CD4-positive, alpha-beta T cell treated with Interleukin-15 for 1 hour (primary cell): ENCODE measurements around the gene KANSL3.
"Not testable (repeated sequence)": the region's sequence is repeated elsewhere in the genome, so short reads cannot be mapped to it uniquely, and the experiment has no call there.

Experiments
- DNase-seq: peaks from one replicate; pipeline ENCODE4 v3.0.0-alpha.2; 2020

KANSL3 gene

DNA sequence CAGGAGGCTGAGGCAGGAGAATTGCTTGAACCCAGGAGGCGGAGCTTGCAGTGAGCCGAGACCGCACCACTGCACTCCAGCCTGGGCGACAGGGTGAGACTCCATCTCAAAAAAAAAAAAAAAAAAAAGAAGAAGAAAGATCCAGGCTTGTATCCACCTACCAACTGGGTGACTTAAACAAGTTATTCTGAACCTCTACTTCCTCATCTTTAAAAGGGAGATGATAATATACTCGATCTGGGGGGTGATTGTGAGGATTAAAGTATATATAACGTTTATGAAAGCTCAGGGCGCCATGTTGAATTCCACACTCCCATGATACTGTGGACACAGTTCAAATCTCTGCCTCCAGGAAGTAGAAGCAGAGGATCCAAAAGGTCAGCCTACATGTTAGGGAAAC, 16.7 kb upstream of the KANSL3 start:
- not testable (repeated sequence) for DNase-seq

DNA sequence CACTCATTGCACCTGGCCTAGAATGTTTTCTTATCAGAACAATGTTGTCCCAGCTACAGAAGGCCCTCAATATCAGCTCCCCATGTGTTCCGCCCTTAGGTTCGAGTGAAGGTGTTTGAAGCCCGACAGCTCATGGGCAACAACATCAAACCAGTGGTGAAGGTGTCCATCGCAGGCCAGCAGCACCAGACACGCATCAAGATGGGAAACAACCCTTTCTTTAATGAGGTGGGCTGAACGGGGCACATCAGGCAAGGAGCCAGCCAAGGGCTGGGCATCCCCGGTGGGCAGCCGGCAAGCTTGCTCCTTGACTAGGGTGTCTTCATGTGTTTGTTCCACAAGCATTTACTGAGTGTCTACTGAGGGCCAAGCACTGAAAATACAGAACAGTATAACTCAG, 13.7 kb upstream of the KANSL3 start:
- DNase-seq: no peak

DNA sequence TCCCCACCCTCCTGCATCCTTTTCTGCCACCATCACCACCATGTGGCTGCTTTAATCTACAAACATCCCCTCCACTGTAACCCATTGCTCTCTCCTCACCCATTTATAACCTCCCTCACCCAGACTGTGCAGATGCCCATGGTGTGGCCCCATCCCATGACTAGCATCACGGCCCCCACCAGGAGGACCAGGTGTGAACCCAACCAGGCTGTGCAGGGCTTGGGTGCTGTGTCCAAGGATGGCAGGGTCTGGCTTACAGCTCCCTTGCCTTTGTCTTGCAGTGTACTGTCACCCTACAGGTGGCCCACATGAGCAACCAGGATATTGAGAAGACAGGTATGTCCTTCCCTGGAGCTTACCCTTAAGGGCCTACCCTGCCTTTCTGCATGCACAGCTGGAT, 11.2 kb upstream of the KANSL3 start:
- DNase-seq: no peak

DNA sequence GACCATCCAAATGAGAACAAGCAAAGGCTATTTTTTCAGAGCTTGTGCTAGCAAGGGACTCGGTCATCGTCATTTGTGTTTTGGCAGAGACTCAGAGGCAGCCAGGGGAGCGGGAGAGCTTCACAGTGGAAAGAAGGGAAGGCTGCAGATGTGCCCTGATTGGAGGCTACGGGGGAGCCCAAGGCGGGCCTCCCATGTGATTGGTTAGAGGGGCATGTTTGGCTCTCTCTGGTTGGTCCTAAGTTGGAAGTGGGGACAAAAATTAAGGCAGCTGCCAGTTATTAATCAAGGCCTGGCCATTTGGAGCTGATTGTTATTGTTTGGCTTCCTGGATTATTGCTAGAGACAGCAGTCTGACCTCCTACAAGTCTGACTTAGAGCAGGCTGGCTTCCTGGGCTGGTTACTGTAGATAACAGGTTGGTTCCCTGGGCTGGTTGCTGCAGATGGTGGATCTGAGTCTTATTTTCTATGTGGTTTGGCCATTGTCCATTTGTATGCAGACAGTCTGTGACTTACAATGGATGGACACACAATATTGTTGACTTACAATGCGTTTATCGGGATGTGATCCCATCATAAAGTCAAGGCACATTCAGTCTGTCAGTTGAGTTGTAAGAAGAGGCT, 10.3 kb upstream of the KANSL3 start:
- no peak for DNase-seq

DNA sequence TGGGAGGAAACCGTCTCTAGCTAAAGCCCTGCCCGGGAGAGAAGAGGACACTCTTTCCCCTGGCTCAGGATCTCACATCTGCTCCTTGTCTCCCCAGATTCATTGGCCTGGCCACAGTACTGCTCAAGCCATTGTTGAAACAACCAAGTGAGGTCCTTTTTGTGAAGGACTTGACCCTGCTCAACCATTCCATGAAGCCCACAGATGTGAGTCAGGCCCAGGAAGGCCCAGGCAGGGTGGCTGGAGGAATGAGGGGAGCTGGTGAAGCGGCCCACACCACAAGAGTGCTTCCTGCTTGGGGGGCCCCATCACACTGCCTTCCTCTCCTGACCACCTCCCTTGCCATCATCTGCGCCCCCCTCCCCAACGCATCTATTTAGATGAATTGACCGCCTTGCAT, 9.6 kb upstream of the KANSL3 start:
- DNase-seq: no peak

DNA sequence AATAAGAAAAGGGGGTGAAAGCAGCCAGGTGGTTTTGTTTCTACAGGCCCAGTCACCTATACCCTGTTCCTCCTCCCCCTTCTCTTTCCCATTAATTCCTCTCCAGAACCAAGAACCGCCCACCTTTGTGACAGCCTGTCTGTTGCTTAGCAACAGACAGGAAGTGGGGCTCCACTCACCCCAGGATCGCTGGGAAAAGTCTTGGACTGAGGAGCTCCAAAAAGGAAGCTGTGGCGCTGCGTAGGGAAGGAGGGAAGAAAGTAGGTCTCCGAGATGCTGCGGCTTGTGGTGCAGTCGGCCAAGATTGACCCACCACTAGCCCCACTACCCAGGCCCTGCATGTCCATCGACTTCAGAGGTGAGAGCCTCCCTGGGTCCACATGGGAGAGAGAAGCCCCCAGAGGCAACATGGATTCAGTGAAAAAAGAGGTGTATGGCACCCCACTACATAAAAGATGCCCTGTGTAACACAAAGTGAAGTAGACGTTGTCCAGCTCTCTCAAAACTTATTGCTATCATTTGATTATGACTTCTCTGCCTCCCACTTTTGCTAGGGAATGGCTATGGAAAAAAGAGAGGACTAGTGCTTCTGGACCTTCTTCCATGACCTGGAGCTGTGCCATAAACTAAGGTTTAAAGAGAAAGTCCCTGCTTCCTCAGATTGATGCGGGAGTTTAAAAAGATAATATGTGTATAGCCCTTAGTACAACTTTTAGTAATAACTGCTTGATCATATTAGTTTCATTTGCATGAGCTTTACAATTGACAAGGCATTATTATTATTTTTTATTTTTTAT, 4.7 kb upstream of the KANSL3 start, which contains the start of gene FER1L5:
TSS of gene FER1L5 (plus strand) at position 201 of the 797 bp plus-strand sequence. CDS start at position 274, 73 bp downstream.
- no peak for DNase-seq

DNA sequence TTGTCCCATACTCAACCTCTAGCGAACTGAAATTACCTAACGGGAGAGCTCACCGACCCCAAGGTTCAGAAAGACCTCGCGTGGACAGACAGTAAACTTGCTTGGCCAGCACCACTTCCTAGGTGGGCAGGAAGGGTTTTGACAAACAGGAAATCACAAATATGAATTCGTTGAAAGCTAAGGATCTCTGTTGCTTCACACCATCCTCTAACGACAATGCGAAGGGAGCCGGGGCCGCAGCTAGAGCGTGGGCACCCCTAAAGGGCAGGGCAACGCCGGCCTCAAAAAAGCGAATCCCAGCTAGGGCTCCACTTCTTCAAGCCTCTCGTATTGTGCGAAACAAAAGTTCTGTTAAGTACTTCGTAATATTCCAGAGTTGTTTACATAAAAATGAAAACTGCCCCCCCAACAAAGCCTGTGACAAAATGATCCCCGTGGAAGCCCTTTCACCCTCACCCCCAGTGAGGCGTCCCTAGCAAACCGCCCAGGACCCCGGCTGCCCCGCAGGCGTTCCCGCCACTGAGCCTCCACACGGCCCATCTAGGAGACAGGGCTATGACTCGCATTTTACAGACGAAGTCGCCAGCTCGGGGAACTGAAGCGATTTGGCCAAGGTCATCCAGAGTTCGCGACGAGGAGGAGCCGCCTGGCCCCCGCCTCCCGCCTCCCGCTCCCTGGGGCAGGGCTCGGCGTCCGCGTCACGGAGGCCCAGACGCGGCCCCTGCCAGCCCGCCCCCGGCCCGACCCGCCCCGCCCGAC, 548 bp downstream of the KANSL3 start:
- DNase-seq: peak; percentile 88

DNA sequence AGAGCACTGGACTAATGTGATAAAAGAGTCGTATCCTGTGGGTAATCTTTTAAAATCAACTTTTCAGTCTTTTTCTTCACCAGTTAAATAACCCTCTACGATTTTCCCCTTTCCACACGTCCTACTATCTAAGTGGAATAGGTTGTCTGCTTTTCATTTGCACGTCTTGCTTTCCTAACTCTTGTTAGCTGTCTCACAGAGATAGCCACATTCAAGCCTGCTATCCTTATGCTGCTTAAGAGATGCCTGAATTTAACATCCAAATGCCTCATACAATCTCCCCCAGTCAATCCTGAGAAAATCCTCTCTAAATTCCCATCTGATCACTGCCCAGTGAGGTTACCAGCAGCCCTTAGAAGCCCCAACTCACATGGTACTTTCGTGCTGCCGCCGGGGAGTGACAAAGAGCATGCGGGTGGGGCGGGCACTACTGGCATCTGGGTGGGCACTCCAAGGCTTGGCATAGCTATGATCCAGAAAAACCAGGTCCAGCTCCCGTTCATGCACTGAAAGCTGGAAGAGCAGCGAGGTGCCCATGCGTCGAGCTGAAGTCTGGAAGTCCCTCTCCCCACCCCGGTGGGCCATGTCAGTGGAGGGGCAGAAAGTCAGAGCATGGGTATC, 1.5 kb downstream of the KANSL3 start:
- no peak for DNase-seq

DNA sequence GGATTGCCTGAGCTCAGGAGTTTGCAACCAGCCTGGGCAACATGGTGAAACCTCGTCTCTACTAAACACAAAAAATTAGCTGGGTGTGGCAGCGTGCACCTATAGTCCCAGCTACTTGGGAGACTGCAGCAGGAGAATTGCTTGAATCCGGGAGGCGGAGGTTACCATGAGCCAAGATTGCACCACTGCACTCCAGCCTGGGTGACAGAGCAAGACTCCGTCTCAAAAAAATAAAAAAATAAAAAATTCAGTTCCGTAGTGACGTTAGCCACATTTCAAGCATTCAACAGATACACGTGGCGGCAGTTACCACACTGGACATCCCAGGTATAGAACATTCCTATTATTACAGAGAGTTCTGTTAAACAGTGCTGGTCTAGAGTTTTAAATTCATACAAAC, 4.5 kb downstream of the KANSL3 start:
- DNase-seq: no peak

DNA sequence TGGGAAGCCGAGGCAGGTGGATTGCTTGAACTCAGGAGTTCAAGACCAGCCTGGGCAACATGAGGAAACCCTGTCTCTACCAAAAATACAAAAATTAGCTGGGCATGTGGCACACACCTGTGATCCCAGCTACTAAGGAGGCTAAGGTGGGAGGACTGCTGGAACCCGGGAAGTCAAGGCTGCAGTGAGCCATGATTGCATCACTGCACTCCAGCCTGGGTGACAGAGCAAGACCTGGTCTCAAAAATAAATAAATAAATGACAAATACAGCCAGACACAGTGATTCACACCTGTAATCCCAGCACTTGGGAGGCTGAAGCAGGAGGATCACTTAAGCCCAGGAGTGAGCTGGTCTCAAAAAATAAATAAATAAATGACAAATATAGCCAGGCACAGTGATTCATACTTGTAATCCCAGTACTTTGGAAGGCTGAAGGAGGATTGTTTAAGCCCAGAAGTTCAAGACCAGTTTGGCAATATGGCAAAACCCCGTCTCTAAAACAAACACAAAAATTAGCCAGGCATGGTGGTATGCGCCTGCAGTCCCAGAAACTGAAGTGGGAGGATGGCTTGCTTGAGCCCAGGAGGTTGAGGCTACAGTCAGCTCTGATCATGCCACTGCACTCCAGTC, 6.2 kb downstream of the KANSL3 start:
- DNase-seq: no peak

DNA sequence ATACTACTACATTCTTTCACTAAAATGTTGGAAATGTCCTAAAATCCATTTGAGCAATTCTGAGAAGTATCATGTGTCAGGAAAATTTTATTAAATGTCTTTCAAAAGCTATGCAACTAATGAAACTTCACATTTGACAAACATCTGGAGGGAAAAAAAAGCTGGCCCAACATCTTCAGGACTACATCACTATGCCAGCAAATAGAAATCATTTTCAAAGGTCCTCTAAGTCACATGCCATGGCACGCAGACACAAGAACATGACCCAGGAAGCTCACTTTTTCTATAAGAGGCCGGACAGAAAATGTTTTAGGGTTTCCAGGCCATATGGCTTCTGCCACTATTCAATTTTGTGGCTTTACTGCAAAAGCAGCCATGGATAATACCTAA, 11.6 kb downstream of the KANSL3 start:
- DNase-seq: no peak

DNA sequence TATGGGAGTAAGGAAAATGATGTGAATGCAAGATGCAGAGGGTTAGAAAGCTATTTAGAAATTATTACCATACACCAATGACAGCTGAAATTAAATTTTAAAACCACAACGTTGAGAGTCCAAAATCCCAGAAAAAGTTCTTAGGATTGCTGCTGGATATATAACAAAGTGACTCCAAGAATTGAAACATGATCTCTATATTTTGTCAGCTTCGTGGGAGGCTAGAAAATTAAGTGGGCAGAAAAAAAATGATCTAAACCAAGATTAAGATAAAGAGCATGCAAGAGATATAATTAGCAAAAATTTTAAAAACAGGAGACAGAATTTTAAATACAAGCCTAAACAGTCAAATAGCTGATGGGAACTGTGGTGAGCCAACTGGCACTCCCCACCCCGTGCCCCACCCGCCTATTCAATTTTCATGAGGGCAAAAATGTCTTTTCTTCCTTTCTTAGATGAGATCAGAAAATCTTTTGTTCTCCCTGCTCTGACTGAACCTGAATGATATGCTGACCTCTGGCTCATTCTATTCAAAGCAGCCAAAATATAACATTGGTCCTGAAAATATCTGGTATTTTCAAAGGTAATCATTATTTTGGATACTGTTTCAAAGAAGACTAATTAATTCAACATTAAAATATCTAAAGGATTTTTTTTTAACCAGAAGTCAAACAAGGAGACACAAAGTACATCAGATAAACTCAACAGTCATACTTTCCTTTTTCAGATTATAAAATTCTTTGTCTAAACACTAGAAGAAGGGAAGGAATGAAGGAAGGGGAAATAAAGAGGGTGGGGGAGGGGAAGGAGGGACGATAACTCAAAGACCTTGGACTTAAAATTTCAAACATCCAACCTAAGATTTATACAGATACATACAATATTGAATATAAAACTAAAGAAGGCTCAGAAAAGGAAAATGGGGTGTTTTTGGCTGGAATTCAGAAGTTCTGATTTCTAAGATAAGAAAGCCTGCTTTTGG, 12.2 kb downstream of the KANSL3 start:
- no peak for DNase-seq

DNA sequence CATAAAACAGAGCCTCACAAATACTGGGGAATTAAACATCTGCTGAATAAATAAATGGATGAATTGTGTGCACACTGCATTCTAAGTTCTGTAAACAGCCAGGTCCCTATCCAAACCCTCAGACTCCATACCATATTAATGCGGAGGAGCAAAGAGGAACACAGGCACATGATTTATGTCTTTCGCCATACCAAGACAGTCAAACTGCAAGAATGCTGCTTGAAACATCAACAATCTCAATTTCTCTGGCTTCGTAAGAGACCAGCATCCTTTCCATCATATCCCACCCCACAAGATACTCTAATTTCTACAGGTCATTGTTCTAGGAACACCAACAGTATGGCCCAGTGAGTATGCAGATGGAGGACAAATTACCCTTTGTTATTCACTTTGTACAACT, 15.0 kb downstream of the KANSL3 start:
- no peak for DNase-seq

DNA sequence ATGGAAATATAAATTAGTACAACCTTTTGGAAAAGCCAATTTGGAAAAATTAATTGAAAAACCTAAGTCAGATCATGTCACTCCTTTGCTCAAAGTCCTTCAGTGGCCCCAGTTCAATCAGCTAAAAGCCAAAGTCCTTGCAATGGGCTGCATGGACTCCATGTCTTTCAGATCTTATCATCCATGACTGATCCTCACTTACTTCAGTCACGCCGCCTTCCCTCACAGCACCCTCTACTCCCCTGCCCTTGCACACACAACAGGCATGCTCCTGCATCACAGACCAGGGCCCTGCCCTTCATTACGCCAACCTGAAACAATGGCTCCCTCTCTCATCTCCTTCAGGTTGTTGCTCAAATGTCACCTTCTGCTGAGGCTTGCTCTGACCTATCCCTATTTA, 15.6 kb downstream of the KANSL3 start:
- no peak for DNase-seq

DNA sequence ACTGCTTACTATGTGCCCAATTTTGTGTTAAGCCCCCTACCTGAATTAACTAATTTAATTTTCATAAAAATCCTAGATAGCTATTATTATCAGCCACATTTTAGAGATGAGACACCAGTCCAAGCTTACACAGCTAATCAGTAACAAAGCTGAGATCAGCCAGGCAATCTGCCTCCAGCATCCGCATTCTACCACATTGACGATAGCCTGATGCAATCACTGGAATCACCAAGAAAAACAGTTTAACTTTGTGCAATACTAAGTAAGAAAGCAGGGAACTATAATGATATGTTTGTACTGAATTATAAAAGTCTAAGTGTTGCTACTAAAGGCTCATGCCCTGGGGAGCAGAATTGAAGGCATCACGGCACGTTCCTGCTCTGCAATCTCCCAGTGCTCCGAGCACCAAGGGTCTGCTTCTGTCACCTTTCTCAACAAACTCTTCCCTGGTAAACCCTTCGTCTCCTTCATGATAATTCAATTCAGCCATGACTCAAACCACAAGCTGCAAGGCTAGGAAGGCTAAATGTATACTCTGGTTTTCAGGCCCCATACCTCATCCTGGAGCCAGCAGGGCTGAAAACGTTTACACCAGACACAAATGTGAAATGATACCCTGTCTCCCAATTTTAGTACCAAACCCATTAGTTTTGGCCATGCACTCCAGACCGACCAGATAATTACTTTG, 19.4 kb downstream of the KANSL3 start:
- no peak for DNase-seq

DNA sequence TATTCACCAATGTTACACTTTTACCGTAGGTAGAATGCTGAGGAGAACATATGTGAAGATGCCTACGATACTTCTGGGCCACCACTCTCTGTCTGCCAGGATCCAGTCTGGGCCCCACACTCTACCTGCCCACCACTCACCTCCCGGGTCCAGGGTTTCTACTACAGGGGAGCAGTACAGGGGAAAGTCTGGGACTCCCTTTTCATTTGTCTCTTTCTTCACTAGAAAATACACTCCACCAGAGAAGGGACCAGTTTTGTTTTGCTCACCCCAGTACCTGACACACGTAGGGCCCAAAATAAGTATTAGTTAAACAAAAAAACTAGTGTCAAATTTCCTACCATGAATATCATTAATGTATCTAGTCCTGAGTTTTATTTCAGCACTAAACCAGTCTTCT, 21.1 kb downstream of the KANSL3 start:
- no peak for DNase-seq

DNA sequence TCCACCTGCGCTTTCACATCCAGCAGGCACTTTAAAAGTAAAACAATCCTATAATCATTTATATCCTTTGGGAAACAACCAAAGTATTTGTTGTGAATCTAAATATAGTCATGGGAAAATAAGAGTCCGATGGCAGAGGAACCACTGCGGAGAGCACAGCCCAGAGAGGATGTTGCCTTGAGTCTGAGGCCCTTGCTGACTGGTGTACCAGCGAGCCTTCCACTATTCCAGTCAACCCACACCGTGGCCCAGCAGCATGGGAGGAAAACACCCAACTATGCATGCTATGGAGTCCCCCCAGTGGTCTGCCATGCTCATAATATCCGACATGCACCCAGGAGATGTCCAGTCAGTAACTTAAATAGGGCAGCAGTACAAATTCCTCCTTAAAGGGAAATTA, 21.6 kb downstream of the KANSL3 start:
- no peak for DNase-seq

DNA sequence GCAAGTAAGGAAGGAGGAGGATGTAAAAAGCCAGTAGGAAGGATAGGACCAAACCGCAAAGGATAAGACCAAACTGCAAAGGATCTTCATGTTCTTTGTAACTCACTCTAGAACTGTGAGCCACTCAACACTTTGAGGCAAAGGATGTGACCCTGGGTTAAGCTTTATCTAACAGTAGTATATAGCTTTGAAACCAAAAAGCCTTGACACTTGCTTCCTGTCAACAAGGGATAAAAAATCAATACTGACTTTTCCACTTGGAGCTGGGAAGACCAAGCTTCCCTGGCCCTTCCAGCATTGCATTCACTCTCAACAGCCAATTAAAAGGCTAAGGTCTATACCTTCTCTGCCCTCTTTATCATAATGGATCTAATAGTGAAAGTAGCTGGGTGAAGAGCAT, 22.0 kb downstream of the KANSL3 start:
- no peak for DNase-seq

DNA sequence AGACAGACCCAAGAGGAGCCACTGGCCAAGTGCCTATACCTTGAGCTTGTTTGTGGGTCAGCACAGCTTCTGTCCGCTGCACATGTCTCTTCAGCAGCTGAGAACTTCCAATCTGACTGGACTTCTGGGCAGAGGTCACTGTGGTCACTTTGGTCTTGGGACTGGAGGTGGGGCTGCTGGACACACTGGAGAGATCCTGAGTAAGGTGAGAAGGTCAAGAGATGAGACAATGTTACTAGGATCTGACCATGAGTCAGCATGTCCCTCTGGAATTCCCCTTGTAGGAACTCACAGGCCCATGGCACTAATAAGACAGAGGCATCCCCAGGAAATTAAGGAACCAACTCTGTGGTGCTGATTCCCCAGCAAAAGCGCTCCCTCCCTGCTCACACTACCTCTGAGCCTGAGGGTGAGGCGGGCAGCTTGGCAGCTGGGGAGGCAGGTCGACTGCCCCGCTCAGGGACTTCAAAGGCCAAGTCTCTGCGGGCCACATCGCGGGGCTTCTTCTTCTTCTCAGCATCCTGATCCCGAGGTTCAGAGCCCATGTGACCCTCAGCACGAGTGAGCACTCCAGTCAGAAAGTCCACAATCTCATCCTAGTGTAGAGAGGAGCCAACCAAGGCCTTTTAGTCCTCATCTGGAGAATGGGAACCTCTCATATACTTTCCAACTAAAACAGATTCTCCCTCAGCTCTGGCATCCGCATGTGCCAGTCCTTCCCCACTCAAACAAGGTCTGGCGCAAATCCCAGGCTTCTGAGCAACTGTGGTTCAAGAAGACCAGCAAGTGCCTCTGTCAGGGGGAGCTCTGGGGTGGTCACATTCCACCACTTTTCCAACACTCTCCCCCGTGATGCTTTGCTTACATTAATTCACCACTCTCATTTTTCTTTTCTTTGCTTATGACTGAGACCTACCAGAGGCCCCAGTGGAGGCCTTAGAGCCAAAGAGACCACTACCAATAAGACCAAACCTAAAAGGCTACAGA, 29.4 kb downstream of the KANSL3 start:
- no peak for DNase-seq

DNA sequence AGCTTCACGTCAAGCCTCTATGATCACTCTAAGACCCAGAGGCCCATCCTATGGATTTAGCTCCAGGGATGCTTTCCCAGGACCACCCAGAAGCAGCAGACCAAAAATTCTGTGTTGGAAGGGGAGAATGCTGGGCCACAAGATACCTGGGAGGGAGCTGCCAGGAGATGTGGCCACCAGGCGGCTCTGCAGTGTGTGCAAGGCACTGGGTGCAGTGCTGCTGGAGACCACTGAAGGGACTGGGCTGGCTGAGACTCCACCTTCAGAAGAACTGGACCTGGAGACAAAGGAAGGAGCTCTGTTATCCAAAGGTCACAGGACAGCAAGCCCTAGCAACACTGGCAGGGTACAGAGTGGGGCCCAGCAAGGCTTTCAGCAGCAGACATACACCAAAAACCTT, 34.0 kb downstream of the KANSL3 start:
- DNase-seq: no peak
